Kidney epithelial cell (primary cell): ENCODE measurements around the gene PODNL1. TPM values are rescaled to one million over a fixed set of nuclear protein-coding genes. Genes with fewer than 3 reads are reported as not detected.

Source experiments
- DNase-seq: peaks from one replicate; pipeline ENCODE4 v3.0.0-alpha.2; 2010; ENCODE audit warnings: low read depth
- H3K27me3 ChIP-seq: 2 replicates; pipeline ENCODE4 v1.6.0; 2011; ENCODE audit warnings: low read length; ENCODE audit not compliant: control insufficient read depth, insufficient read depth
- H3K36me3 ChIP-seq: 2 replicates; pipeline ENCODE4 v1.5.1; 2011; ENCODE audit warnings: low read length; ENCODE audit not compliant: control insufficient read depth, insufficient read depth
- H3K4me3 ChIP-seq: 2 replicates; pipeline ENCODE4 v1.5.1; 2011; ENCODE audit warnings: low read depth, mild to moderate bottlenecking, control low read depth, low read length
- total RNA-seq: library from RNA; depleted of rRNA; stranded (reverse); fragments of >200 nt; gene quantifications from 2 replicates; pipeline ENCODE4 v1.2.3, GENCODE V29; 2015
- TF ChIP-seq, protein P1 (sequence below): IDR thresholded peaks from 2 replicates; pipeline ENCODE4 v1.5.1; 2011; ENCODE audit warnings: mild to moderate bottlenecking, moderate library complexity, low read length, control low read depth, inconsistent platforms; ENCODE audit not compliant: insufficient read depth, poor library complexity, severe bottlenecking

PODNL1 gene
- total RNA-seq, 1 donor from 2014 or later: not detected

DNA sequence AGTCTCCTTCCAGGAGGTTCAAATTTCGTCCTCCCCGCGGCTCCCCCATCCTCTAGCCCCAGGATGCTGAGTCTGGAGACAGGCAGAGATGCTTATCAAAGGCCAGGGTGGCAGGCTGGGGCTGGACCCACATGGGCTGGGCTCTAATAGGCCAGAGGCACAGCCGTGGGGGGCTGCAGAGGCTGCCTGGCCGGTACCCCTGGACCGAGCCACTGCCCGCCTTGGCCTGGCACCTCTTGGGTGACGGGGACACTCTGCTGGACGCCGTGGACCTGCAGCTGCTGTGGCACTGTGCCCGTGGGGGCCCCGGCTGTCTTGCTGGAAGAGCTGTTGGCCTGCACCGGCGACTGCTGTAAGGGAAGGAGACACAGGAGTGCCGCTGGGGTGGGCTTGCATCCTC is 42.1 kb upstream of the PODNL1 start:
- H3K27me3 ChIP-seq: no peaks in the 10 kb centered on the region
- no peak for DNase-seq
- no peak overlapping the region for H3K4me3 ChIP-seq
- no peaks in the 10 kb centered on the region for H3K36me3 ChIP-seq
- TF ChIP-seq, protein P1, sequence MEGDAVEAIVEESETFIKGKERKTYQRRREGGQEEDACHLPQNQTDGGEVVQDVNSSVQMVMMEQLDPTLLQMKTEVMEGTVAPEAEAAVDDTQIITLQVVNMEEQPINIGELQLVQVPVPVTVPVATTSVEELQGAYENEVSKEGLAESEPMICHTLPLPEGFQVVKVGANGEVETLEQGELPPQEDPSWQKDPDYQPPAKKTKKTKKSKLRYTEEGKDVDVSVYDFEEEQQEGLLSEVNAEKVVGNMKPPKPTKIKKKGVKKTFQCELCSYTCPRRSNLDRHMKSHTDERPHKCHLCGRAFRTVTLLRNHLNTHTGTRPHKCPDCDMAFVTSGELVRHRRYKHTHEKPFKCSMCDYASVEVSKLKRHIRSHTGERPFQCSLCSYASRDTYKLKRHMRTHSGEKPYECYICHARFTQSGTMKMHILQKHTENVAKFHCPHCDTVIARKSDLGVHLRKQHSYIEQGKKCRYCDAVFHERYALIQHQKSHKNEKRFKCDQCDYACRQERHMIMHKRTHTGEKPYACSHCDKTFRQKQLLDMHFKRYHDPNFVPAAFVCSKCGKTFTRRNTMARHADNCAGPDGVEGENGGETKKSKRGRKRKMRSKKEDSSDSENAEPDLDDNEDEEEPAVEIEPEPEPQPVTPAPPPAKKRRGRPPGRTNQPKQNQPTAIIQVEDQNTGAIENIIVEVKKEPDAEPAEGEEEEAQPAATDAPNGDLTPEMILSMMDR: no peak

DNA sequence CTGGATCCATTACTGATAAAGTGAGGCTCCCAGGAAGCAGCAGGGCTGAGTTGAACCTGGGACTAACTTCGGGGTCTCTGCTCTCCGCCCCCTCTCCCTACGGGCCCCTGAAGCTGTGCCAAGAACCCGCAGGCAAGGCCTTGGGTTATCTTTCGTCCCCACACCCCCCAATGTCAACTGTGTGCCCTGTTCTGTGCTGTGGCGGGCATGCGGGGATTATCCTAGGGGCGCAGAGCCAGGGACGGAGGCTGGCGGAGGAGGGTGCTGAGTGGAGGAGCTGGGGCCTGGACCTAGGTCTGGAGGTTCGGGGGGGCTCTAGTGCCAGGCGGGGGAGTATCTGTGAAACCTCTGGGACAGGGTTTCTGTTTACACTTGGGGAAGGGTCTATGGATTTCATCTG is 41.5 kb upstream of the PODNL1 start:
- TF ChIP-seq, protein P1: no peak
- no peak for DNase-seq
- Histone ChIP-seq H3K36me3 (no peaks in the 10 kb centered on the region), H3K27me3 (no peaks in the 10 kb centered on the region), H3K4me3 (no peak overlapping the region)

DNA sequence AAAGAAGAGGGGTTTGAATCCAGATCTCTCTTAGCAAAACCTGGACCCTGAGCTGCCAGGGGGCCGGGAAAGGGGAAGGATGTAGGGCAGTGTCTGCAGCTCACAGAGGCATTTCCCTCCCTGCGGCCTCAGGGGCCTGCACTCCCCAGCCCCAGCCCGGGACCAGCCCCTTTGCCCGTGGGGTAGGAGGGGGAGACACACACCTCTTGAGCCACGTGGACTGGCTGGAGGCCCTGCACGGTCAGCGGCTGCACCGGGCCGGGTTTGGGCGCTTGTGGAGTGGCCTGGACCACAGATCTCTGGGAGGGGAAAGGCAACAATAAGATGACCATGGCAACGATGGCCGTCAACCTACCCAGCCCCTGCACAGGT is 41.0 kb upstream of the PODNL1 start:
- no peak for DNase-seq
- TF ChIP-seq, protein P1: no peak
- peak overlapping the region; percentile 6 for H3K4me3 ChIP-seq
- no peaks in the 10 kb centered on the region for H3K36me3 ChIP-seq
- H3K27me3 ChIP-seq: no peaks in the 10 kb centered on the region

DNA sequence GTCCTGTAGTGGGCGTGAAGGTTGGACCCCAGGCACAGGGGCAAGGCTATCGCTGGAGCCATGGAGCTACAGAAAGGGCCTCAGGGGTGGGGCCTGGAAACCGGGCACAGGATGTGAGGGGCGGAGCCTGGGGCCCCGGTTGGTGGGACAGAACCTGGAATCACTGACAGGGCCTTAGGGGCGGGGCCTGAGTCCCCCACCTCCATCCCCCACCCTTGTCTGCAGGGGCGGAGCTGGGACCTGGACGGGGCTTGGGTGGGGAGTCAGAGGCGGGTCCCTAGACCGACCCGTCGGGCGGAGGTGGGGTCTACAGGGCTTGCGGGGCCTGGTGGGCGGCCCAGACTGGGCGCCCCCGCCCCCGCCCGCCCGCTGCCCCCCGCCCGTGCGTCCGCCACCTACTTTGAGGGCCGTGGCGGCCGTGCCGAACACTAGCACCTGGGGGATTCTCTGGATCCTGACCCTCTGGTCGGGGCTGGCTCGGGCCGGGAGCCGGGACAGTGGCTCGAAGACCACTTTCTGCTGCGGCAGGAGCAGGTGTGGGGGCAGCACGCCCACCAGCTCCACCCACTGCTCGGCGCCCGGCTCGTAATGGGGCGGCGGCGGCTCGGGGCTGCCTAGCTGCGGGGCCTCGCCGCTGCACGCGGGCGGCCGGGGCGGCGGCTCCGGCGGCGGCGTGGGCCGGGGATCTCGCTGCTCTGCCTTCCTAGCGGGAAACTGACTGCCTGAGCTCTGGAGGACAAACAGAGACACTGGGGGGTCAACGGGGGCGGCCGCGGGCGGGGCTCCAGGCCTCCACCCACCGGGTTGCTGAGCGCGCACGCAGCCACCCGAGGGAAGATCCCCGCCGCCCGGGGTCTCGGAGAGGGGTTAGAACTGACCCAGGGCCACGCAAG is 40.4 kb upstream of the PODNL1 start:
- Histone ChIP-seq H3K36me3 (no peaks in the 10 kb centered on the region), H3K4me3 (peak overlapping the region; percentile 18)
- no peak for DNase-seq

DNA sequence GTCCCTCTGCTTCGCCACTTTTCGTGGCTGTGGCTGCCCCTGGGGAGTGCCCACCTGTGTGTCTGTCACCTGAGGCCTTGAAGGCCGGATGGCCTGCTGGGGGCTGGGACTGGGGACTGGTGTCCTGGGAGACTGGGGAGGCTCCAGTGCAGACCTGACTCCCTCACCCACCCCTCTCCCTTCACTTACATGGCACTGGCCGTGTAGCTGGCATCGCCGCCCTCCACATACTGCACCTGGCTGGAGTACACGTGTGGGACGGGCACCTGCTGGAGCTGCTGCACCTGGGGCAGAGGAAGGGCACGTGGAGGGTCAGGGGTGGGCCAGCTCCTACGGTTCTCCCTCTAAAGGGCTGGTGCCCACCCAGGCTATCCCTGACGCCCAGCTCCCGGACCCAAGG is 39.6 kb upstream of the PODNL1 start:
- no peak overlapping the region for H3K4me3 ChIP-seq
- TF ChIP-seq, protein P1: no peak
- DNase-seq: no peak
- H3K27me3 ChIP-seq: no peaks in the 10 kb centered on the region
- H3K36me3 ChIP-seq: no peaks in the 10 kb centered on the region

More for the DNA sequence above, 40.4 kb upstream of the PODNL1 start:
- no peaks in the 10 kb centered on the region for H3K27me3 ChIP-seq
- TF ChIP-seq, protein P1: no peak

DNA sequence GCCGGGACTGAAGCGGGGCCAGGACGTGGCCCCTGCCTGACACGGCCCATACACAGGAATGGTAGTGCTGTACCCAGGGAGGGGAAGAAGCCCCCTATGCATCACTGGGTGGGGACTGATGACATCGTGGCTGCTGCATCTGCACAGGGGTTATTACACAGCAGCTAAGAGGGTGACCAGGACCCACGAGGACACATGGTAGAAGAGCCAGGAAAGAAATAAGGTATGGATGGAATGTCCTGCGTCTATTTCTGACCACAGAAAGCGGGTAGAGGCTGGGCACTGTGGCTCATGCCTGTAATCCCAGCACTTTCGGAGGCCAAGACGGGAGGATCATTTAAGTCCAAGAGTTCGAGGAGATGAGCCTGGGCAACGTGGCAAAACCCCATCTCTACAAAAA is 38.2 kb upstream of the PODNL1 start:
- TF ChIP-seq, protein P1: no peak
- Histone ChIP-seq H3K27me3 (no peaks in the 10 kb centered on the region), H3K36me3 (no peaks in the 10 kb centered on the region), H3K4me3 (no peak overlapping the region)
- DNase-seq: no peak
